ENCODE measurements around the gene GPSM1.

The GPSM1 gene

GRCh38 chr9:136363949-136364748, 36.8 kb downstream of the GPSM1 start:
- DNase-seq = no peak

GRCh38 chr9:136364942-136365774, 37.8 kb downstream of the GPSM1 start:
- no peak for DNase-seq

GRCh38 chr9:136365775-136366222, 38.5 kb downstream of the GPSM1 start:
- DNase-seq = peak; percentile 63

- DNase-seq = no peak
These were observed 39.5 kb downstream of the GPSM1 start for GRCh38 chr9:136366826-136367225.

GRCh38 chr9:136367296-136368145, 40.2 kb downstream of the GPSM1 start:
- DNase-seq = no peak

- DNase-seq = no peak
These were observed 40.9 kb downstream of the GPSM1 start for GRCh38 chr9:136368190-136368589.

GRCh38 chr9:136370037-136370436, 42.7 kb downstream of the GPSM1 start:
- DNase-seq = no peak

- DNase-seq = no peak
These were observed 43.6 kb downstream of the GPSM1 start for GRCh38 chr9:136370687-136371532.

- DNase-seq = no peak
These were observed 44.2 kb downstream of the GPSM1 start for GRCh38 chr9:136371533-136371880.

- no peak for DNase-seq
These were observed 44.7 kb downstream of the GPSM1 start for GRCh38 chr9:136372006-136372405.

- peak; percentile 85 for DNase-seq
These were observed 45.4 kb downstream of the GPSM1 start for GRCh38 chr9:136372561-136373299.

GRCh38 chr9:136373300-136374182, 46.2 kb downstream of the GPSM1 start, which contains the start of gene CARD9:
Gene CARD9, minus strand, starts transcription at chr9:136373669. Its CDS starts 1,591 bp downstream, at chr9:136372078.
- peak; percentile 91 for DNase-seq

GRCh38 chr9:136374183-136374575, 46.8 kb downstream of the GPSM1 start:
- no peak for DNase-seq

GRCh38 chr9:136375096-136375495, 47.8 kb downstream of the GPSM1 start:
- DNase-seq = no peak

GRCh38 chr9:136376457-136376856, 49.1 kb downstream of the GPSM1 start:
- DNase-seq = no peak

GRCh38 chr9:136377341-136378169, 50.2 kb downstream of the GPSM1 start:
- DNase-seq = no peak

- no peak for DNase-seq
These were observed 51.0 kb downstream of the GPSM1 start for GRCh38 chr9:136378170-136379002.

GRCh38 chr9:136379003-136379287, 51.6 kb downstream of the GPSM1 start:
- no peak for DNase-seq

- DNase-seq = no peak
These were observed 52.1 kb downstream of the GPSM1 start for GRCh38 chr9:136379401-136379800.

Measured in inflammatory macrophage treated with lipopolysaccharide for 4 hours (primary cell).